Pulmonary artery endothelial cell (primary cell): ENCODE data around the gene RPL18A. TPM values are rescaled to one million over a fixed set of nuclear protein-coding genes. Genes with fewer than 3 reads are reported as not detected.
"Not testable (repeated sequence)": the region's sequence is repeated elsewhere in the genome, so short reads cannot be mapped to it uniquely, and the experiment has no call there.

Experiments
- DNase-seq: peaks from one replicate; pipeline ENCODE4 v3.0.0-alpha.2; 2011; ENCODE audit warnings: low read depth, low spot score
- total RNA-seq: library from RNA; depleted of rRNA; stranded (reverse); fragments of >200 nt; gene quantifications from 2 replicates; pipeline ENCODE4 v1.2.3, GENCODE V29; 2014

RPL18A gene
- total RNA-seq, 1 donor from 2014 or later: 1,468 TPM

GRCh38 chr19:17866312-17866963, 6.7 kb downstream of the RPL18A start:
- DNase-seq: no peak

- no peak for DNase-seq
These were observed 7.3 kb downstream of the RPL18A start for GRCh38 chr19:17866964-17867486.

GRCh38 chr19:17868669-17869068, 9.0 kb downstream of the RPL18A start:
- DNase-seq: no peak

GRCh38 chr19:17869114-17869608, 9.5 kb downstream of the RPL18A start:
- DNase-seq: no peak

GRCh38 chr19:17871032-17871877, 11.5 kb downstream of the RPL18A start:
- DNase-seq: no peak

GRCh38 chr19:17871878-17872250, 12.2 kb downstream of the RPL18A start, which contains the start of gene SLC5A5:
TSS of gene SLC5A5 (plus strand) at chr19:17871945. CDS start at chr19:17872320, 375 bp downstream.
- DNase-seq: no peak

- no peak for DNase-seq
These were observed 12.7 kb downstream of the RPL18A start for GRCh38 chr19:17872251-17873001.

- no peak for DNase-seq
These were observed 14.4 kb downstream of the RPL18A start for GRCh38 chr19:17873786-17874757.

GRCh38 chr19:17874758-17875135, 15.0 kb downstream of the RPL18A start:
- DNase-seq: no peak

- no peak for DNase-seq
These were observed 18.0 kb downstream of the RPL18A start for GRCh38 chr19:17877696-17878095.

GRCh38 chr19:17879466-17879865, 19.8 kb downstream of the RPL18A start:
- no peak for DNase-seq

GRCh38 chr19:17881701-17882100, 22.0 kb downstream of the RPL18A start:
- no peak for DNase-seq

- DNase-seq: no peak
These were observed 24.1 kb downstream of the RPL18A start for GRCh38 chr19:17883627-17884410.

- no peak for DNase-seq
These were observed 26.8 kb downstream of the RPL18A start for GRCh38 chr19:17886515-17886914.

- DNase-seq: not testable (repeated sequence)
These were observed 27.5 kb downstream of the RPL18A start for GRCh38 chr19:17887221-17887620.

GRCh38 chr19:17888260-17888659, 28.6 kb downstream of the RPL18A start:
- DNase-seq: no peak

- peak; percentile 15 for DNase-seq
These were observed 30.0 kb downstream of the RPL18A start for GRCh38 chr19:17889609-17890214.

- no peak for DNase-seq
These were observed 34.1 kb downstream of the RPL18A start for GRCh38 chr19:17893766-17894165.

- no peak for DNase-seq
These were observed 43.0 kb downstream of the RPL18A start for GRCh38 chr19:17902701-17903100.
